MM.1S (cell line): ENCODE results near the gene ATPAF2.

Experiments
- EZH2phosphoT487 ChIP-seq: fragments of 300-600 bp; sonication (generic); IDR thresholded peaks from 2 replicates; pipeline ENCODE4 v1.6.1; 2018; ENCODE audit warnings: antibody characterized with exemption, low read length
- TF ChIP-seq, protein P1 (sequence below): fragments of 300-600 bp; sonication (generic); IDR thresholded peaks from 2 replicates; pipeline ENCODE4 v1.5.1; 2016; ENCODE audit warnings: antibody characterized with exemption, low read length, mixed read lengths

DNA sequence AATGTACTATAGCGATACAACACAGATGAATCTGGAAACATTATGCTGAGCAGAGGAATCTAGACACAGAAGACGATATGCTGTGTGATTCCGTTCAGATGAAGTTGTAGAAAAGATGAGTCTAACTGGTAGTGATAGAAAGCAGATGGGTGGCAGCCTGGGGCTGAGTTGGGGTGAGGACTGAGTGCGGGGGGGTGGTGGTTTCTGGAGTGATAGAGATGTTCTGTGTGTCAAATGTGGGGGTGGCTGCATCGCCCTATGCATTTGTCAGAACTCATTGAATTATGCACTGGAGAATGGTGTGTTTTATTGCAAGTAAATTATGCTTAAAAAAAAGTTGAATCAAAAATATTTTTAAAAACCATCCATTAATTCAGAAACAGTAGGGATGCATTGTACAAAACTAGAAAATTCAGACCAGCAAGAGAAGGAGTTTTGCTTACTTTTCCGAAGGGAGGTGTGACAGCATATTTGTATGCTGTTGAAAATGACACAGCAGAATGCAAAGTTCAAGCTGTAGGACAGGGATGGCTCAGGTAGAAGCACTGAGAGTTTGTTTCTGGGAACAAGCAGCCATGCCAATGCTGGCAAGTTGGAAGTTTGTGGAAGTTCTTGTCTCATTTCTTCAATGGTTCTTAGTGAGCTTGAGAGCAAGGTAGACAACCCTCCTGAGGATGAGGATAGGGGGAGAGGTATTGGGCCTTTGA lies 35.8 kb upstream of the ATPAF2 start:
- no peak for TF ChIP-seq EZH2phosphoT487
- TF ChIP-seq, protein P1, sequence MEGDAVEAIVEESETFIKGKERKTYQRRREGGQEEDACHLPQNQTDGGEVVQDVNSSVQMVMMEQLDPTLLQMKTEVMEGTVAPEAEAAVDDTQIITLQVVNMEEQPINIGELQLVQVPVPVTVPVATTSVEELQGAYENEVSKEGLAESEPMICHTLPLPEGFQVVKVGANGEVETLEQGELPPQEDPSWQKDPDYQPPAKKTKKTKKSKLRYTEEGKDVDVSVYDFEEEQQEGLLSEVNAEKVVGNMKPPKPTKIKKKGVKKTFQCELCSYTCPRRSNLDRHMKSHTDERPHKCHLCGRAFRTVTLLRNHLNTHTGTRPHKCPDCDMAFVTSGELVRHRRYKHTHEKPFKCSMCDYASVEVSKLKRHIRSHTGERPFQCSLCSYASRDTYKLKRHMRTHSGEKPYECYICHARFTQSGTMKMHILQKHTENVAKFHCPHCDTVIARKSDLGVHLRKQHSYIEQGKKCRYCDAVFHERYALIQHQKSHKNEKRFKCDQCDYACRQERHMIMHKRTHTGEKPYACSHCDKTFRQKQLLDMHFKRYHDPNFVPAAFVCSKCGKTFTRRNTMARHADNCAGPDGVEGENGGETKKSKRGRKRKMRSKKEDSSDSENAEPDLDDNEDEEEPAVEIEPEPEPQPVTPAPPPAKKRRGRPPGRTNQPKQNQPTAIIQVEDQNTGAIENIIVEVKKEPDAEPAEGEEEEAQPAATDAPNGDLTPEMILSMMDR = no peak
